ENCODE data around the gene NOXO1.
"Not testable (repeated sequence)": the region's sequence is repeated elsewhere in the genome, so short reads cannot be mapped to it uniquely, and the experiment has no call there.

Gene NOXO1

GRCh38 chr16:1942047-1942809 lies 39.0 kb downstream of the NOXO1 start:
- no peak for DNase-seq (ENCODE audit: low read depth in 2 of 2)

- no peak for DNase-seq (ENCODE audit: low read depth in 2 of 2)
Measured at GRCh38 chr16:1941162-1942046, 39.9 kb downstream of the NOXO1 start.

GRCh38 chr16:1940273-1941161 lies 40.8 kb downstream of the NOXO1 start:
- DNase-seq (ENCODE audit: low read depth in 2 of 2): no peak

- not testable (repeated sequence) for DNase-seq (ENCODE audit: low read depth in 2 of 2)
Measured at GRCh38 chr16:1939833-1940232, 41.4 kb downstream of the NOXO1 start.

GRCh38 chr16:1938910-1939309 lies 42.4 kb downstream of the NOXO1 start:
- no peak for DNase-seq (ENCODE audit: low read depth in 2 of 2)

- no peak for DNase-seq (ENCODE audit: low read depth in 2 of 2)
Measured at GRCh38 chr16:1938316-1938715, 43.0 kb downstream of the NOXO1 start.

DNA sequence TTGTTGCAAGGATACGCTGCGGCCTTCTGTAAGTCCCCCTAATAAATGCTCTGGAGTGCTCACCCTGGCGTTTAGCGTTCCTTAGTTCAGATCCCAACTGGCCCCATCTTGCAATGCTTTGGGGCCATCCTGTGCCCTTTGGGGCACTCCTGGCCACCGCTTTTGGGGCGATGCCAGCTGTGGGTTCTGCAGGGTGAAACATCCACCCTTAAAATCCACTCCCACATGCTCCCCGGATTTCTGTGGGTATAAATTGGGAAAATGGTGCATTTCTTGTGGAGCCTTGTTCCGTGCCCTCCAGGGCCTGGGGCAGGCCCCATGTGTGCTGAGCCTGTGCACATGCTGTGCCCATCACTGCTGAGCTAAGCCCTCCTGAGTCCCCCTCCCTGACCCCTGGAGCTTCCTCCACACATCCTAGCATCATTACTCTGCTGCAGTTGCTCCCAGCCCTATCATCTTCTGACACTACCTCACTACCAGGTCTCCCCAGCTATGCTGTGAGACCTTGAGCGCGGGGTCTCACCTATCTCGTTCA lies 44.3 kb downstream of the NOXO1 start:
- DNase-seq (ENCODE audit: low read depth in 2 of 2): no peak

- DNase-seq (ENCODE audit: low read depth in 2 of 2): no peak
Measured at GRCh38 chr16:1933097-1933661, 48.1 kb downstream of the NOXO1 start.

- no peak for DNase-seq (ENCODE audit: low read depth in 2 of 2)
Measured at GRCh38 chr16:1932050-1933028, 48.9 kb downstream of the NOXO1 start.

DNA sequence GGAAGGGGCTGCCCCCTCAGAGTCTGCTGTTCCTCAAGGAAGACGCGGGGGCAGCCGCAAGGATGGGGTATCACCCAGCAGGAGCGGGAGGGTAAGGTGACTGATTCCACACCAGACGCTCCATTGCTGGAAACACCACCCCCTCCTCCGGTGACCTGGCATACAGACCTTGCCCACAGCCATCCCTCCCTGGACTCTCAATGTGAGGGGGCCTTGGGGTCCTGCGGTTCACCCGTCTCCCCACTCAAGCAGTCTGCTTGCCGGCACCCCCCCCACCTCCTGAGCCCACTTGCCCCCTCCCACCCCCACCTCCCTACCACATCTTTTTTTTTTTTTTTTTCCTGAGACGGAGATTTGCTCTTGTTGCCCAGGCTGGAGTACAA lies 50.9 kb downstream of the NOXO1 start:
- DNase-seq (ENCODE audit: low read depth in 2 of 2): no peak

GRCh38 chr16:1929578-1930337 lies 51.5 kb downstream of the NOXO1 start:
- DNase-seq (ENCODE audit: low read depth in 2 of 2): peak; percentile 95 to 96

- DNase-seq (ENCODE audit: low read depth in 2 of 2): no peak
Measured at GRCh38 chr16:1929105-1929504, 52.2 kb downstream of the NOXO1 start.
